Mesothelial cell of epicardium (in vitro differentiated cells): ENCODE measurements around the gene TESMIN. TPM values are rescaled to one million over a fixed set of nuclear protein-coding genes. Genes with fewer than 3 reads are reported as not detected.

ENCODE experiments used
- DNase-seq, 2 experiments: peaks; one replicate each; pipeline ENCODE4 v3.0.0; 2021; ENCODE audit warnings: low spot score in 2 of 2; ENCODE audit not compliant: unreplicated experiment in 2 of 2
- H3K27ac Mint-ChIP-seq: 2 replicates; pipeline ENCODE4 v1.8.0; 2021; ENCODE audit warnings: mixed read lengths
- H3K27me3 Mint-ChIP-seq: 2 replicates; pipeline ENCODE4 v1.8.0; 2021; ENCODE audit warnings: low read depth, mixed read lengths
- H3K36me3 Mint-ChIP-seq: 2 replicates; pipeline ENCODE4 v1.8.0; 2021; ENCODE audit warnings: mixed read lengths
- H3K4me1 Mint-ChIP-seq: 2 replicates; pipeline ENCODE4 v1.8.0; 2021; ENCODE audit warnings: mixed read lengths
- H3K4me3 Mint-ChIP-seq: 2 replicates; pipeline ENCODE4 v1.8.0; 2021; ENCODE audit warnings: mild to moderate bottlenecking, moderate library complexity, mixed read lengths
- H3K9me3 Mint-ChIP-seq: 2 replicates; pipeline ENCODE4 v1.8.0; 2021; ENCODE audit warnings: mixed read lengths
- CTCF ChIP-seq: fragments of 200-600 bp; sonication (generic); IDR thresholded peaks from one replicate; pipeline ENCODE4 v1.5.0; 2021; ENCODE audit warnings: antibody characterized with exemption; ENCODE audit not compliant: unreplicated experiment
- total RNA-seq: library from RNA; stranded (reverse); gene quantifications from 3 replicates; pipeline ENCODE4 v1.2.1, GENCODE V29; 2021

TESMIN gene
- total RNA-seq, 1 donor from 2014 or later: 16.0 TPM

GRCh38 chr11:68762481-68762880 is 11.2 kb upstream of the TESMIN start:
- Mint-ChIP-seq H3K4me3 (no peak overlapping the region), H3K27me3 (no peaks in the 10 kb centered on the region), H3K36me3 (no peaks in the 10 kb centered on the region), H3K4me1 (peaks cover 23% of the 10 kb centered on the region), H3K27ac (peak overlapping the region; percentile 93), H3K9me3 (no peaks in the 10 kb centered on the region)
- TF ChIP-seq CTCF: no peak
- no peak for DNase-seq

GRCh38 chr11:68761801-68762200 is 10.5 kb upstream of the TESMIN start:
- H3K9me3 Mint-ChIP-seq: no peaks in the 10 kb centered on the region
- H3K27ac Mint-ChIP-seq: no peak overlapping the region
- DNase-seq: no peak
- H3K4me1 Mint-ChIP-seq: peaks cover 23% of the 10 kb centered on the region
- H3K27me3 Mint-ChIP-seq: no peaks in the 10 kb centered on the region
- H3K4me3 Mint-ChIP-seq: no peak overlapping the region
- no peaks in the 10 kb centered on the region for H3K36me3 Mint-ChIP-seq
- no peak for TF ChIP-seq CTCF

GRCh38 chr11:68759991-68760390 is 8.7 kb upstream of the TESMIN start:
- no peak overlapping the region for H3K4me3 Mint-ChIP-seq
- H3K27ac Mint-ChIP-seq: no peak overlapping the region
- H3K9me3 Mint-ChIP-seq: no peaks in the 10 kb centered on the region
- no peak for TF ChIP-seq CTCF
- no peaks in the 10 kb centered on the region for H3K36me3 Mint-ChIP-seq
- no peak for DNase-seq
- H3K27me3 Mint-ChIP-seq: no peaks in the 10 kb centered on the region
- H3K4me1 Mint-ChIP-seq: peaks cover 23% of the 10 kb centered on the region

GRCh38 chr11:68757711-68758110 is 6.4 kb upstream of the TESMIN start:
- no peak overlapping the region for H3K27ac Mint-ChIP-seq

GRCh38 chr11:68756171-68756766 is 4.9 kb upstream of the TESMIN start:
- Mint-ChIP-seq H3K36me3 (no peaks in the 10 kb centered on the region), H3K9me3 (no peaks in the 10 kb centered on the region), H3K4me3 (no peak overlapping the region), H3K27ac (no peak overlapping the region), H3K27me3 (no peaks in the 10 kb centered on the region), H3K4me1 (peaks cover 2% of the 10 kb centered on the region)
- no peak for TF ChIP-seq CTCF
- DNase-seq: no peak

More at GRCh38 chr11:68757711-68758110, 6.4 kb upstream of the TESMIN start:
- no peak for DNase-seq
- TF ChIP-seq CTCF: no peak
- Mint-ChIP-seq H3K4me3 (no peak overlapping the region), H3K4me1 (peaks cover 7% of the 10 kb centered on the region), H3K36me3 (no peaks in the 10 kb centered on the region), H3K27me3 (no peaks in the 10 kb centered on the region), H3K9me3 (no peaks in the 10 kb centered on the region)

- Mint-ChIP-seq H3K27ac (no peak overlapping the region), H3K4me3 (no peak overlapping the region), H3K9me3 (no peaks in the 10 kb centered on the region), H3K36me3 (no peaks in the 10 kb centered on the region), H3K4me1 (peaks cover 15% of the 10 kb centered on the region), H3K27me3 (no peaks in the 10 kb centered on the region)
- no peak for DNase-seq
- TF ChIP-seq CTCF: no peak
Observed at GRCh38 chr11:68753300-68753699, 2.0 kb upstream of the TESMIN start.
